ENCODE measurements around the gene YJEFN3.

- TF ChIP-seq POLR2A (IDR thresholded peaks at IDR 0.05) (no peak), CTCF (IDR thresholded peaks at IDR 0.05 in 8 of 11, conservative IDR thresholded peaks at IDR 0.05 in 3 of 11) (no peak)
Measured at GRCh38 chr19:19499272-19499995, 29.3 kb upstream of the YJEFN3 start.
